GM21786 (cell line): Measurements from ENCODE around the gene STX16.

Source experiments
- ATAC-seq: cut with Tn5 transposase; IDR thresholded peaks from one replicate; pipeline ENCODE4 v1.9.1; 2021; ENCODE audit not compliant: unreplicated experiment

Gene STX16

DNA sequence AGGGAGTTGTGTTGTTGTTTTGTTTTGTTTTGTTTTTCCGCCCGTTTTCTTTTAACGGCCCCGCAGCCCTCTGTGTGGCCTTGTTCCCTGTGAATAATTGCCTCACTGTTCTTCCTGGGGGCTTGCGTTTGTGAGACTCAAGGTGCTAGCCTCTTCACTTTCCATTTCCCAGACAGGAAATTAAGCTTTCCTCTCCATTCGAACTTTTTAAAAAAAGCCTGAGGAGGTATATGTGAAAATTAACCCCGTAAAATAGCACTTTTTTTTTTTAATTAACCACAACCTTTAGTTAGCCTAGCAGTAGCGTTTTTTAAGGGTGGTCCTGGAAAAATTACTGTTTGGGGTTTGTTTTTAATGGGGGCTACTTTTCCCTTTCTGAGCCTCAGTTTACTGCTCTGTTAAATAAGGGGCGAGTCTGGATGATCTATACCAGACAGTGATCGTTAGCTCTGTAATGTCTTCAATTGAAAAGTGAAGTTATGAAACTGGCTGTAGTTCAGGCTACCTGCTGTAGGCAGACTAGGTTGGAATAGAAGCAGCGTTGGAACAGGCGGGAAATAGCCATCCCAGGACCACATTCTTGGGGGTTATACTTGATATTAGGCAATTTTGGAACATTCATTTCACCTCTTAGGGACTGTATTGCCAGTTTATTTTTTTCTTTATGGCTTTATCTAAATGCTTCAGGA is 1.7 kb downstream of the STX16 start:
- peak; percentile 11 for ATAC-seq

DNA sequence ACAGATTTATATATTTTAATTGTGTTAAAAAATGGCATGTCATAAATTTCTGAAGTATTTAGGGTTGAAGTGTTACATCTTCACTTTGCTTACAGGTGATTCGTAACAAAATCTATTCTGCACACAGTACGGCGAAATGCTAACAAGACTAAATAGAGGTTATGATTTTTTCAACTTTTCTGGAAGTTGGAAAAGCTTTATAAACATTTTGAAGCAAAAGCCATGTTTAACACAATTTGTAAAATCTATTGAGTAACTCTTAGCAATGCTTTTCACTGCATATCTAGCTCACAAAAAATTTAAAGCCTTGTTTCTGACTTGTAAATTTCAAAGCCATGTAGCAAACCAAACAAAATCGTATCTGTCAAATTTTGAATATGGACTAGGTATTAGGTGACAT is 3.3 kb downstream of the STX16 start:
- no peak for ATAC-seq

DNA sequence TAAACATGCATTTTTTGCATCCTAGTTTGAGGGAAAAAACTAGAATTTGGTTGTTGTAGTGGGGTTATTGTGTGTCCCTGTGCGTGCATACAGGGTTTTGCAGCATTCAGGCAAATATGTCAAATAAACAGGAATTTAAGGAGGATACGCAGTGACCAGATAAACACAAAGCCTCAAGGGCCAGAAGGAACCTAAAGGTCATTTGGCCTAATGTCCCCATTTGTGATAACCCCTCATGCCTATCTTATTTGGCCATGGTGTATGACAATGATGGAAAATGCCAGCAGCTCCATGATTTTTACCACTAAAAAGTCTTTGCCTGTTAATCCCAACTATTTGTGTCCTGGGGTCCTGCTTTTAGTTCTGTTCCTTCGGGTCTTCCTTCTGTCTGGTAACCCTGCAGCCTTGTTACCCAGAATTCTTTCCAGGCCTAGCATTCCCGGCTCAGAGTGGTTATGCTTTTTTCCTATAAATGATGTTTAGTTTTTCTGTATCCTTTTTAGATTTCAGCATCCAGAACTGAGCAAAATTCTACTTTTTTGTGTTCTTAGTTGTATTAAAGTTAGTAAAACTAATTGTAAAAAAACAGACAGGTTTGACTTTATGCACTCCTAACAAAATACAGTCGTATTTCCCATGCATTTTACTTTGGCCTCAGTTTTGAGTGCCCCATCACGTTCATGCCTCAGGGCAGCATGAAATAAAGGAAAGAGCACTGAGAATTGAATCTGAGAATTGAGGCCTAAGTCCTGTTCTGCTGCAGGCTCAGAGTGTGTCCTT is 4.4 kb downstream of the STX16 start:
- ATAC-seq = no peak

DNA sequence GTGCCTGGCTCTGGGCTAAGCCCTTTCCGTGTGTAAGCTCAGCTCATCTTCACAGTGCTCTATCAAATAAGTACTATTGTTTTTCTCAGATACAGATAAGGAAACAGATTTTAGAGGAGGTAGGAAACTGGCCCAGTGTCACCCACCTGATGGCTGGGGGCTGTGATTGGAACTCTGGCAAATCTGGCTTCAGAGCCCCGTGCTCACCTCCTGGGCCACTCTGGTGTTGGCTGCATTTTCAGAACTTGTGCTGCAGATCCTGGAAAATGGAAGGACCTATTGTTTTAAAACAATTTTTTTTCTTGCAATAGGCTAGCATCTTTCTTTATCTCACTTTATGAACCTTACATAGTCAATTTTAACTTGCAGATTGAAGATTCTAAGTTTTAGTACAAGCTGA is 5.7 kb downstream of the STX16 start:
- ATAC-seq = no peak

DNA sequence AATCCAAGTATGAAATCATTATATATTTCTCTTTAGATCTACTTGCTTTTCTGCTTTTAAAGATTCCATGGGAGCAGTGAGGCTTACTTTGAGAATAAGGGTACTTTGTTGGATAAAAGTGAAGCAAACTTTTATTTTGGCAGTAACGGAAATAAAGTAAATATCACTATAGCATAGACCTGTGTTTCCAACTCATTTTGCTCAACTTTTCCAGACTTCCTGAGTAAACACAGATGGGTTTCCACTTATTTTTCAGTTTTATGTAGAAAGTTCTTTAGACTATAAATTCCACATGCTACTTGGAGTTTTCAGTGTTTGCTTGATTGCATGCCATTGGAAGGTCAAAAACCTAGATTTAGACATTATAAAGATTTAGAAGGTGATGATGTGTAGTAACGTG is 6.2 kb downstream of the STX16 start:
- ATAC-seq = no peak

DNA sequence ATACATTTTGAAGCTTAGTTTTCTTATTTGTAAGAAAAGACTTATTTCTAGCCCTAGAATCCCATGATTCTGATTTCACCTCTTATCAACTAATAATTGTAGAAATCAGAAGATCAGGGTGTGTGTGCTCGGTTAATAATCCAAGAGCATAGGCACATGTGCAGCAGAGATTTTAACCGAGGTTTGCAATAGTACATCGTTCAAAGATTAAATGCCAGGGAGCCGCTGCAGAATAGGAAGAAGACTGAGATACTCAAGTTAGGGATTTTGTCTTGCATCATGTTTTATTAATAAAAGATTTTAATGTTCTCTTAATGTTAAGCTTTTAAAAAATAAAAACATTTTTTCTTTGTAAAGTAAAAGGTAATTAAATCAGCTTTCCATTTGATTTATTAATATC is 6.9 kb downstream of the STX16 start:
- ATAC-seq = no peak

DNA sequence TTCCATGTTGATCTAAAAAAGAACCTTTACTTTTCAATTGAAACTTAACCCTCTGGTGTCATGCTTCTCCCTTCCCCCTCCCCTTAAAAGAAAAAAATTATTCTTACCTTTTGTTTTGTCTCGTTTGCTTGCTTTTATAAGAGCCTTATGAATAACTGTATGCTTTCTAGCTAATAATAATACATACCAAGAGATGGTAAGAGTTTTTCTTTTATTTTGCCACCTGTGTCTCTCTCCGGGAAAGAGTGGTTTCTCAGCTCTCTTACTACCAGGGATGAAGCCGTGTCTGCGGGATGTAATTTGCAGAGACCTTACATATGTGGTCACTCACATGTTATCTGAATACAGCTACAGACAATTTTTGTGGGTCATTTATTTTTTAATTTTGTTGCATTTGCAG is 7.7 kb downstream of the STX16 start:
- no peak for ATAC-seq

DNA sequence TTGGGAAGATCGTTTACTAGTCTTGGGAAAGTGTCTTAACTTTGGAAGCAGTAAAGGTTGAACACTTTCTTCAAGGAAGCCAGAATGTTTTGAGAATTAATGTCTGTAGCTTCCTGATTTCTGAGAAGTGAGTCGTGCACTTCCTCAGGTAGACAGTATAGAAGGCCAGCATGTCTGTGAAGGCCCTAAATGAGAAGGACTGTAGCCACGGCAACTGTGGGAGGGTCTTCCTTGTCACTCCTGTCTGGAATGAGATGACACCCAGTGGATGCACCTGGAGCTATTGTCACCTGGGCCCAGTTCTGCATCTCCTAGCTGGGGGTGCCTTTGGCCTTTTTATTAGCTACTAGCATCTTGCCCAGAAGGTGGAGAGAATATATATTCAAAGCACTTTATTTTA is 8.8 kb downstream of the STX16 start:
- ATAC-seq = no peak

DNA sequence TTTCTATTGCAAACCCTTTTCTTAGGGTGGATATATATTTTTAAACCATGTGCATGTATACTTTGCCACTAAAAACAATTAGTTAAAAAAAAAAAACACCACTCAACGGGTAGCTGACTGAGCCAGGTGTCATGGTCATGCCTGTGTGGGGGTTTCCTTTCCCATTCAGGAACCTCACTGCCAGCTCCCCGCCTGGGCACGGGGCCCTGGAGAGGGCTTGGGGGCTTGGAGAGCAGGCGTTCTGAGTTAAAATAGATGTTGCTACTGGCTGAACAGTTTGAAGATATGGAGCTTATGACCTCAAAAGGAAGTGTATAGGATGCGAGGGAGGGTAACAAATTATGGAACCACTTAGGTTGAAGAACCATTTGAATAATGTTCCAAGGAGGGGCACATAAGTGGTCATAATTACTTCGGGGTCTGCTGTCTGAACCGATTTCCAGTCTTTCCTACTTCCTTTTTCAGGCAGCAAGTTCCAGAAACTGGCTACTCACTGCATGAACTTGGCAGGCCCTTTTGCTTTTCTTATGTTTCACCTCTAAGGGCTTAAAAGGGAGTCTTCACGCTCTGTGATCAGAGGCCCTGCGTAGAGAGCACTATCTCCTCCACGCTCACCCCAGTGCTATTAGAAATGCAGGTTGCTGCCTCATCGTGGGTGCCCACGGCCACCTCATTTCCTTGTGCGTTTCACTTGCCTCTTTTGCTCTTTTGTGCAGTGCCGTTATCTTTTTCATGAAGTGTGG is 9.9 kb downstream of the STX16 start:
- ATAC-seq = no peak

DNA sequence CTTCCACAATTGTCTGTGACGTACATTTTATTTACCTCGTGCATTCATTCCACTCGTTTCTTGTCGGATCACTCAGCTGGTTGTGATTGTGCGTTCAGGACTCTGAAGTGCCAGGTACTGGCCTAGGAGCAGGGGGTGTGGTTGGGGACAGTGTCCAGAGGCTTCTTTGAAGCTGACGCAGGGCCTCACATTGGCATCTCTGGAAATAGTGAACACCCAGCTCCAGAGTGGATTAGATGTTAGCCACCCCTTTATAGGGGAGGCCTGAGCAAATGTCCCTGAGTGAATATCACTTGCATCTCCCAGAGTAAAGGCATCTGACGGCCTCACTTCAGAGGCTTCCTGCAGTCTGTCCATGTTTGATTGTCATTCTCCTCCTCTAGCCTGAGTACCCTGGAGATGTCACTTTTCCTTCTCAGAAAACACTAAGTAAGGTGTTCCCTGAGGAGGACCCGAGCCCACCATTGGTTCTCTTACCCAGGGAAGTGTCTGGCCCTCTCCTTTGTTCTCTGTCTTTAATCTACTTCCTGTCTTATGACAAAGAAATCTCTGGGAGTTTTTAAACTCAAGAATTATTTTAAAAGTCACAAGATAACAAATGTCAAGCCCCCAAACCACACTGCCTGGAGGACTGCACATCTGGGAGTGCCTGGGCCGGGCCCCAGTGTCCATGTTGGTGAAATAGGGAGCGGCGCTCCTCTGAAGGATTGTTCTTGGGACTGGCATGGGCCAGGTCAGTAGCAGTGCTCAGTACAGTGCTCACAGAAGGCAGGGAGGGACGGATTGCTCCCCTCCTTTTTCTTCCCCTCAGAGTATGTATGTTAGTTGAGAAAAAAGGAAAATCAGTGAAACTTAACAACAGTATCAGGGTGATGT is 10.8 kb downstream of the STX16 start:
- no peak for ATAC-seq

DNA sequence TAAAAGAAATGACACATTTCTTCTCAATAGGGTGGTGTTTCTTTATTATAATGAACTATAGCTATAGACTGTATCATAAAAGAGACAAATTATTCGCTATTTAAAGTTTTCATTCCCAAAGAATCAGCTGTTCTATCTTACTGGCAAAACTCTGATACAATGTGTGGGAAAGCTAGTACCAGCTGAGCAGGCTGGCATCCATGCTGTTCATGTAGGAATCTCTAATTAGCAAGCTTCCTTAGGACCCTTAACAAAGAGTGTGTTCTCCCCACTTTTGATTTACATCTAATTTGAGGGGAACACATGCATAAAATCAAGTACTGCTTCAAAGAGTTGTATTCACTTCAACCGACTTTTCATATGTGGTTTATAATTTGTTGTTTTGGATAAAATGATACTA is 13.2 kb downstream of the STX16 start:
- no peak for ATAC-seq

DNA sequence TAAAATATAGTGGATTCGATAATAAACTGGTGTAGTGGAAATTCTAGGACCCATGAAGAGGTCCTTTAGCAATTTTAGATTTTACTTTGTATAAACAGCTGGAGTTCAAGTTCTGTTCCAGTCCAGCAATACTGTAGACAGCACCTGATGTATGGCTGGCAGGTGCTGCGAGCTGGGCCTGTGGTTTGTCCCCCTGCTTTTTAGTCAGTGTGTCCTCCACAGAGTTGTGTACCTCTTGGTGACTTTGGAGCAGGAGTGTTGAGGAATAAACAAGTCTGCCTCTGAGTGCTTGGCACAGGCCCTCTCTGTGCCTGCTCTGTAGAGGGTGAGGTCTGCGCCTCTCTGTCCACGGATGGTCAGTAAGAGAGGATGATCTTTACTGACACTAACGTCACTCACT is 13.8 kb downstream of the STX16 start:
- no peak for ATAC-seq

DNA sequence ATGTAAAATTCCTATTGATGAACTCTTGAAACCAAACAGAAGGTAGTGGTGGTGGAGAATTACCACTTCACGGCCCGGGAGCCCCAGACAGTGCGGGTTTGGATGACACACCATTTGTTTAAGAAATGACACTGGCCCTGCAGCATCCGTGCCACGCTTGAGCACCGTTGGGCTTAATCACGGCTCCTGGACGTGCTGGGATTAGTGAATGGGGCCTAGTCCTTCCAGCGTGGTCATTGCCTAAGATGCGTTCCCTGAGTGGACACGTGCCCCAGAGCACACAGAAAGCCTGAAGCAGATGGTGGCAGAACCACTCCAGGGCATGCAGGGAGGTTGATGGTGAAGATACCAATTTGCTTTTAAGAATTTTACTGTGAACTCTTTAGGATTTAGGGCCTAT is 14.5 kb downstream of the STX16 start:
- ATAC-seq = no peak

DNA sequence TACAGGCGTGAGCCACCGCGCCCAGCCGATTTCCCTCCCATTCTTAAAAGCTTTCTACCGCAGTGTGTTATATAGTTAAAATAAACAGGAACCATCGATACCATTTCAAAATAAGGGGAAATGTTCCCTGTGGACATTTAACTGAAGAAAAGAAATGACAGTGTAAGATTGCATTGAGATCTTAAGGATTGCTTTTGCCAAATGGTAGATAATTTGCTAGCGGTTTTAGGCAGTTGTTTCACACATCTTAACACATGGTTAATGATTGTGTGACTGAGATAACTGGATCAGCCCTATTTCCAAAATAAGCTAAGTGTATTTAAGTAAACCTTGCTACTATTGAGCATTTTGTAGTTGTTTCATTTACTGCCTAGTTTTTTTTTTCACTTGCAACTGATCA is 15.6 kb downstream of the STX16 start:
- no peak for ATAC-seq

DNA sequence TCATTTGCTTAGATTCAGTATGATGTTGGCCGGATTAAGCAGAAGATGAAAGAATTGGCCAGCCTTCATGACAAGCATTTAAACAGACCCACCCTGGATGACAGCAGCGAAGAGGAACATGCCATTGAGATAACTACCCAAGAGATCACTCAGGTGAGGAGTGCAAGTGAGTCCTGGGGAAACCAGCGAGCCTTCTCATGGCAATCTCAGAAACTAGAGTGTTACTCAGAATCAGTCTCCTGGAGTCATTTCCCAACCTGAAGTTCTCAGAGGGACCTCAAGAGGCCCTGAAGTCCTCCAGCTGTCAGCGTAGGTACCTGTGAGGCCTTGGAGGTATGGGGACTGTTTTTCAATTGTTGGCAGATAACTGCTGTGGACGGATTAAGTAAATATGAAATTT is 16.9 kb downstream of the STX16 start:
- no peak for ATAC-seq

DNA sequence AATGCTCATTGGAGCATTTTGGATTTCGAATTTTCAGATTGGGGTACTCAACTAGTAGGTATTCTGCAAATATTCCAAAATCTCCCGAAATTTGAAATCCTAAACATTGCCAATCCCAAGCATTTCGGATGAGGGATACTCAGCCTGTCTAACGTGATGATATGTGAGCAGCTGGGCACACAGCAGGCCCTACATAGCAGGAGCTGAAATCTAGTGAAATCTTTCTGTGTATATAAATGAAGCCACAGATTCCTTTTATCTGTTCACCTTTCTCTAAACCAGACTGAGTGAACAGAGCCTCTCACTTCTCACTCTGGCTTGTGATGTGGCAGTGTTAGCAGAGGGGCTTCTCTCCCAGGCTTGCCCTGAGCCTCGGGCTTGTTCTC is 17.8 kb downstream of the STX16 start:
- ATAC-seq = no peak

DNA sequence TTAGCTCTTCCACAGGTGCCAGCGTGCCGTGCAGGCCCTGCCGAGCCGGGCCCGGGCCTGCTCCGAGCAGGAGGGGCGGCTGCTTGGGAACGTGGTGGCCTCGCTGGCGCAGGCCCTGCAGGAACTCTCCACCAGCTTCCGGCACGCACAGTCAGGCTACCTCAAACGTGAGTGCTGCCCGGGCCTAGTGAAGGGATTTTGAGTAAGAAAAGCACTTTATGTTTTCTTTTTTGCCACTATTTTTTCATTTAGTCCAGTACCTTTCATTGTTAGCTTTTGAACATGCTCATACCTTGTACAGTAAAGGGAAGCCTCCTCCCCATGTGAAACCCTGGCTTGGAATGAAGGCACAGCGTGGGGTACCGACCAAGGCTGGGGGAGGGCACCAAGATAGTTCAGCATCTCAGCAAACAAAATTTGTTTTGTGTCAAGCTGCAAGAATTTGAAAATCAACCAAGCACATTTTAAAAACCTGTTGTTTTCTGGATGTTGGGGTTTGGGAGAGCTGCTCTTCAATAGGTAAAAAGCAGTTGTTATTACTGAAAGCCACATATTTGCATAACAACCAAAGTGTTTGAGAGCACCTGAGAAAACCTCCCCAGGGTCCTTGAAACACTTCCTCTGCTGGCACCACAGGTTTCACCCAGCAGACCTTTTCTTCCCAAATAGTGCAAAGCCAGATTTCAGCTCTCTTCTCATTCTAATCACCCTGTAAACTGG is 18.4 kb downstream of the STX16 start:
- peak; percentile 77 for ATAC-seq

DNA sequence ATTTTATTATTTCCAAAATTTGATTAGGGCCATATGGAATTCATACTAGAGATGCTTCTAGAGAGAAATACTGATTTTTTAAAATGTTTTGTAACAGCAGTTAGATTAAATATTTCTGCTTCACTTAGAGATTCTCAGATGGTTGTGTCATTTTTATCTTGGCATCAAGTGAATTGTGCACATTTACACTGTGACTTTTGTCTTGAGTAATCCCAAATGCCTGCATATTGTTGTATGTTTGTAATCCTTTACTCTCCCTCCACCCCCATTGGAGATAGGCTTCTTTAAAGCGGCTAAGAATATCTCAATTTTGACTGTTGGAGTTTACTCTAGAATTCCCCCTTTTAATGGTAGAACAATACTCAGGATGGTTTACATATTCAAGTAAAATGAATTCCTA is 19.0 kb downstream of the STX16 start:
- ATAC-seq = no peak

DNA sequence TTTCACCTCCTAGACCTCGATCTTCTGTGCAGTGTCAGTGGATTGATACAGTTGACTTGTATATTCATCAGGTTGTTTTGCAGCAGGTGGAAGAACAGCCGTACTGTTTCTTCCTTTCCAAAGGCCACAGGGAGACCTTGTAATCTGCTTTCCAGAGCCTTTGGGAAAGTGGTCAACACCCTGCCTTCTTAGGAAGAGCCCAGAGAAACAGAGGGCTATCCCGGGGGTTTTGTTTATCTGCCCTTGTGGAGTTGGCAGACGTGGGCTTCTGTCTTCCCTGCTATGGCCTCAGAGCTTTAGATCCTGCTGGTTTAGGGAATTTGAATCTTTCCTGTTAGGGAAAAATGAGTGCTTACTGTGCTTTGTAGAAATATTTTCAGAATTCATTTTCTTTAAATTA is 19.6 kb downstream of the STX16 start:
- ATAC-seq = no peak

DNA sequence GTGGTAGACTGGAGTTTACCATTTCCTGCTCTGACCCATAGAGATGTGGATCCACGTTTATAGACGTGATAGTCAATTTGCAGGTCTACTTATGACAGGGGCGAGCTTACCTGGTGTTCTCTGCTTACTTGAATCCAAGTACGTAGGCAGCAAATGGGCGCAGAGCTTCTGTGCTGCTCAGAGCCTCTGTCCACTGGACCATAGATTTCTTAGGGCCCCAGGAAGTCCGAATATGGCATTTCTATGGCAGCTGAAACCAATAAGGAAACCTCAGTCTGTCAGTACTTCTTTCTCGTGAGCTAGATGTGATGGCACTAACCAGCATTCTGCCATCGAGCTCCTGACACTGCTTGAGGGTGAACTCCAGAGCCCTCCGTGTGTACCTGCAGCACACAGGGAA is 22.0 kb downstream of the STX16 start:
- ATAC-seq = no peak
